Neural cell (in vitro differentiated cells): Measurements from ENCODE around the gene PTPRK. TPM values are rescaled to one million over a fixed set of nuclear protein-coding genes. Genes with fewer than 3 reads are reported as not detected.

Experiments used
- H2AFZ ChIP-seq: fragments of 200-600, 300-800 bp; sonication (generic), shearing (Covaris generic); 2 replicates; pipeline ENCODE4 v1.6.0; 2014; ENCODE audit warnings: low read depth, mild to moderate bottlenecking, antibody characterized with exemption, low read length, moderate library complexity
- H3F3A ChIP-seq: fragments of 200-600 bp; shearing (Covaris generic); 2 replicates; pipeline ENCODE4 v1.6.1; 2016; ENCODE audit warnings: mild to moderate bottlenecking, moderate library complexity, mixed read lengths, antibody characterized with exemption, low read length; ENCODE audit not compliant: insufficient read depth, poor library complexity, severe bottlenecking
- H3K27ac ChIP-seq: fragments of 200-600, 300-800 bp; sonication (generic), shearing (Covaris generic); 2 replicates; pipeline ENCODE4 v1.5.1; 2014; ENCODE audit warnings: mild to moderate bottlenecking, low read length, moderate library complexity
- H3K27me3 ChIP-seq: fragments of 300-800, 200-600 bp; sonication (generic), shearing (Covaris generic); 2 replicates; pipeline ENCODE4 v1.6.0; 2014; ENCODE audit warnings: mild to moderate bottlenecking, low read depth, low read length, moderate library complexity; ENCODE audit not compliant: insufficient read depth
- H3K36me3 ChIP-seq: fragments of 300-800, 200-600 bp; sonication (generic), shearing (Covaris generic); 2 replicates; pipeline ENCODE4 v1.5.1; 2014; ENCODE audit warnings: mild to moderate bottlenecking, antibody characterized with exemption, low read length, moderate library complexity; ENCODE audit not compliant: insufficient read depth
- H3K4me2 ChIP-seq: fragments of 300-800, 200-600 bp; sonication (generic), shearing (Covaris generic); 2 replicates; pipeline ENCODE4 v1.6.0; 2014; ENCODE audit warnings: mild to moderate bottlenecking, low read length
- H3K4me3 ChIP-seq: fragments of 300-800, 200-600 bp; sonication (generic), shearing (Covaris generic); 2 replicates; pipeline ENCODE4 v1.5.1; 2014; ENCODE audit warnings: mild to moderate bottlenecking, low read length, moderate library complexity
- H3K79me2 ChIP-seq: fragments of 200-600 bp; shearing (Covaris generic); replicated peaks from 2 replicates; pipeline ENCODE4 v1.6.0; 2014; ENCODE audit warnings: mild to moderate bottlenecking, low read length, moderate library complexity; ENCODE audit not compliant: insufficient read depth
- H3K9ac ChIP-seq: fragments of 300-800, 200-600 bp; sonication (generic), shearing (Covaris generic); 2 replicates; pipeline ENCODE4 v1.6.1; 2016; ENCODE audit warnings: mild to moderate bottlenecking, low read length, mixed read lengths
- H3K9me2 ChIP-seq: fragments of 200-600 bp; shearing (Covaris generic); 2 replicates; pipeline ENCODE4 v1.6.1; 2016; ENCODE audit warnings: mild to moderate bottlenecking, low read length, mixed read lengths; ENCODE audit not compliant: insufficient read depth
- H3K9me3 ChIP-seq: fragments of 200-600, 300-800 bp; sonication (generic), shearing (Covaris generic); 2 replicates; pipeline ENCODE4 v1.6.1; 2016; ENCODE audit warnings: mild to moderate bottlenecking, mixed run types, low read length, moderate library complexity, mixed read lengths
- H4K20me1 ChIP-seq: fragments of 200-600 bp; shearing (Covaris generic); 2 replicates; pipeline ENCODE4 v1.6.1; 2016; ENCODE audit warnings: mild to moderate bottlenecking, mixed run types; ENCODE audit not compliant: insufficient read depth
- CTCF ChIP-seq: fragments of 450-650 bp; IDR thresholded peaks from 2 replicates; pipeline ENCODE4 v1.5.1; 2014; ENCODE audit warnings: antibody characterized with exemption, mild to moderate bottlenecking, moderate library complexity; ENCODE audit not compliant: poor library complexity, severe bottlenecking
- EP300 ChIP-seq: fragments of 450-650 bp; conservative IDR thresholded peaks from 2 replicates; pipeline ENCODE4 v1.6.1; 2014; ENCODE audit warnings: antibody characterized with exemption, mild to moderate bottlenecking, moderate library complexity; ENCODE audit not compliant: poor library complexity, severe bottlenecking
- EZH2 ChIP-seq: fragments of 200-600, 300-800 bp; shearing (Covaris generic), sonication (generic); IDR thresholded peaks from 2 replicates; pipeline ENCODE4 v1.6.1; 2014; ENCODE audit warnings: antibody characterized with exemption, low read length, borderline replicate concordance, mild to moderate bottlenecking; ENCODE audit not compliant: insufficient read depth, poor library complexity, severe bottlenecking
- MXI1 ChIP-seq: fragments of 450-650 bp; conservative IDR thresholded peaks from 2 replicates; pipeline ENCODE4 v1.6.1; 2014; ENCODE audit warnings: antibody characterized with exemption, mild to moderate bottlenecking; ENCODE audit not compliant: poor library complexity, severe bottlenecking
- POLR2AphosphoS5 ChIP-seq: IDR thresholded peaks from 2 replicates; pipeline ENCODE4 v1.6.1; 2012
- RAD21 ChIP-seq: fragments of 450-650 bp; conservative IDR thresholded peaks from 2 replicates; pipeline ENCODE4 v1.6.1; 2014; ENCODE audit warnings: antibody characterized with exemption, mild to moderate bottlenecking, moderate library complexity
- REST ChIP-seq: IDR thresholded peaks from 2 replicates; pipeline ENCODE4 v1.6.1; 2012; ENCODE audit warnings: borderline replicate concordance
- SMC3 ChIP-seq: fragments of 450-650 bp; conservative IDR thresholded peaks from 2 replicates; pipeline ENCODE4 v1.6.1; 2014; ENCODE audit warnings: antibody characterized with exemption, mild to moderate bottlenecking, moderate library complexity; ENCODE audit not compliant: poor library complexity
- TAF1 ChIP-seq: IDR thresholded peaks from 2 replicates; pipeline ENCODE4 v1.6.1; 2012; ENCODE audit warnings: low read depth
- polyA plus RNA-seq: library from polyadenylated mRNA; depleted of rRNA; stranded (reverse); fragments of >200 nt; gene quantifications from 2 replicates; pipeline ENCODE4 v1.2.3, GENCODE V29; 2014

Gene PTPRK
- polyA plus RNA-seq, 1 donor from 2014 or later: 10.4 TPM

- no peaks in the 10 kb centered on the region for H3F3A ChIP-seq
- TF ChIP-seq SMC3 (no peak), RAD21 (no peak), REST (no peak), CTCF (no peak), TAF1 (no peak), POLR2AphosphoS5 (no peak), EZH2 (no peak), MXI1 (no peak), EP300 (no peak)
- H3K27ac ChIP-seq: no peak overlapping the region
- no peaks in the 10 kb centered on the region for H3K9me3 ChIP-seq
- H2AFZ ChIP-seq: no peak overlapping the region
- H3K36me3 ChIP-seq: no peaks in the 10 kb centered on the region
- no peaks in the 10 kb centered on the region for H3K79me2 ChIP-seq
- H3K27me3 ChIP-seq: no peaks in the 10 kb centered on the region
- no peak overlapping the region for H3K9ac ChIP-seq
- no peak overlapping the region for H3K4me3 ChIP-seq
- no peaks in the 10 kb centered on the region for H4K20me1 ChIP-seq
- H3K9me2 ChIP-seq: no peaks in the 10 kb centered on the region
- no peak overlapping the region for H3K4me2 ChIP-seq
These were observed 21.2 kb downstream of the PTPRK start for GRCh38 chr6:128499079-128499731.

GRCh38 chr6:128498234-128498633 is 22.2 kb downstream of the PTPRK start:
- H3K4me3 ChIP-seq: no peak overlapping the region
- no peak overlapping the region for H2AFZ ChIP-seq
- H3K4me2 ChIP-seq: no peak overlapping the region
- H4K20me1 ChIP-seq: no peaks in the 10 kb centered on the region
- H3K79me2 ChIP-seq: no peaks in the 10 kb centered on the region
- no peaks in the 10 kb centered on the region for H3K36me3 ChIP-seq
- no peaks in the 10 kb centered on the region for H3F3A ChIP-seq
- no peaks in the 10 kb centered on the region for H3K9me2 ChIP-seq
- no peak overlapping the region for H3K27ac ChIP-seq
- H3K9me3 ChIP-seq: no peaks in the 10 kb centered on the region
- TF ChIP-seq CTCF (no peak), REST (no peak), SMC3 (no peak), TAF1 (no peak), POLR2AphosphoS5 (no peak), MXI1 (no peak), EZH2 (no peak), RAD21 (no peak), EP300 (no peak)
- H3K9ac ChIP-seq: no peak overlapping the region
- no peaks in the 10 kb centered on the region for H3K27me3 ChIP-seq
